NOMO-1 treated with DMSO at 0.1 percent for 48 hours (cell line): ENCODE results near the gene CYP46A1.

Experiments used
- DNase-seq: peaks from one replicate; lab custom pipeline; 2025; ENCODE audit not compliant: unreplicated experiment; lab: John Stamatoyannopoulos, UW

CYP46A1 gene

GRCh38 chr14:99707420-99707819, 23.3 kb downstream of the CYP46A1 start:
- no peak for DNase-seq

- DNase-seq: no peak
Measured at GRCh38 chr14:99707921-99708320, 23.8 kb downstream of the CYP46A1 start.

- no peak for DNase-seq
Measured at GRCh38 chr14:99708449-99708848, 24.4 kb downstream of the CYP46A1 start.

GRCh38 chr14:99713972-99714371, 29.9 kb downstream of the CYP46A1 start:
- no peak for DNase-seq

GRCh38 chr14:99715266-99716000, 31.3 kb downstream of the CYP46A1 start:
- no peak for DNase-seq

GRCh38 chr14:99716091-99716849, 32.2 kb downstream of the CYP46A1 start:
- DNase-seq: no peak

GRCh38 chr14:99716850-99717681, 33.0 kb downstream of the CYP46A1 start:
- DNase-seq: no peak

GRCh38 chr14:99717682-99718013, 33.5 kb downstream of the CYP46A1 start:
- no peak for DNase-seq

GRCh38 chr14:99718031-99718810, 34.1 kb downstream of the CYP46A1 start:
- DNase-seq: no peak

- no peak for DNase-seq
Measured at GRCh38 chr14:99718811-99719192, 34.7 kb downstream of the CYP46A1 start.

GRCh38 chr14:99720941-99721791, 37.1 kb downstream of the CYP46A1 start:
- DNase-seq: no peak

GRCh38 chr14:99721792-99722516, 37.9 kb downstream of the CYP46A1 start:
- DNase-seq: no peak

GRCh38 chr14:99722741-99723140, 38.6 kb downstream of the CYP46A1 start:
- DNase-seq: no peak

- no peak for DNase-seq
Measured at GRCh38 chr14:99724196-99724891, 40.2 kb downstream of the CYP46A1 start.

- DNase-seq: no peak
Measured at GRCh38 chr14:99724939-99725773, 41.1 kb downstream of the CYP46A1 start.

- DNase-seq: no peak
Measured at GRCh38 chr14:99725774-99726537, 41.9 kb downstream of the CYP46A1 start.

- no peak for DNase-seq
Measured at GRCh38 chr14:99726538-99727095, 42.5 kb downstream of the CYP46A1 start.
